Mesenchymal stem cell (in vitro differentiated cells and primary cell): ENCODE data around the gene GULP1.

Source experiments
- DNase-seq: peaks from one replicate; pipeline ENCODE4 v3.0.0-alpha.2; 2013
- H2AFZ ChIP-seq: one replicate; pipeline ENCODE4 v1.6.1; 2013; ENCODE audit warnings: low read depth, mild to moderate bottlenecking, control low read depth, inconsistent platforms, low read length, moderate library complexity
- H2AK5ac ChIP-seq: 2 replicates; pipeline ENCODE4 v1.6.1; 2013; ENCODE audit warnings: low read length, moderate library complexity, mild to moderate bottlenecking, inconsistent platforms; ENCODE audit not compliant: severe bottlenecking
- H2BK120ac ChIP-seq: one replicate; pipeline ENCODE4 v1.6.1; 2013; ENCODE audit warnings: low read depth, mild to moderate bottlenecking, inconsistent platforms, low read length, moderate library complexity
- H2BK12ac ChIP-seq, 2 experiments: one replicate each; pipeline ENCODE4 v1.6.1; 2013; ENCODE audit warnings: inconsistent platforms in 2 of 2, low read length in 2 of 2, mild to moderate bottlenecking in 2 of 2, moderate library complexity in 2 of 2, control low read depth in 1 of 2
- H2BK15ac ChIP-seq: one replicate; pipeline ENCODE4 v1.6.1; 2013; ENCODE audit warnings: mild to moderate bottlenecking, low read depth, inconsistent platforms; ENCODE audit not compliant: poor library complexity, severe bottlenecking
- H2BK5ac ChIP-seq: 2 replicates; pipeline ENCODE4 v1.6.1; 2013; ENCODE audit warnings: low read depth, mild to moderate bottlenecking, low read length, control low read depth, inconsistent platforms; ENCODE audit not compliant: poor library complexity, severe bottlenecking
- H3K14ac ChIP-seq, 2 experiments: one replicate each; pipeline ENCODE4 v1.6.1; 2013; ENCODE audit warnings: inconsistent platforms in 2 of 2, low read length in 2 of 2, control low read depth in 1 of 2, mild to moderate bottlenecking in 1 of 2, moderate library complexity in 1 of 2
- H3K18ac ChIP-seq, 2 experiments: one replicate each; pipeline ENCODE4 v1.6.1; 2013; ENCODE audit warnings: inconsistent platforms in 2 of 2, low read length in 2 of 2, control low read depth in 1 of 2, low read depth in 1 of 2, mild to moderate bottlenecking in 1 of 2
- H3K23ac ChIP-seq, 2 experiments: one replicate each; pipeline ENCODE4 v1.6.1; 2013; ENCODE audit warnings: inconsistent platforms in 2 of 2, low read length in 2 of 2, mild to moderate bottlenecking in 2 of 2, moderate library complexity in 2 of 2, control low read depth in 1 of 2
- H3K27ac ChIP-seq: 2 replicates; pipeline ENCODE4 v1.5.1; 2013; ENCODE audit warnings: mild to moderate bottlenecking, moderate library complexity, low read length, control low read depth, inconsistent platforms; ENCODE audit not compliant: poor library complexity, severe bottlenecking
- H3K27me3 ChIP-seq, 2 experiments: 2 replicates each; pipeline versions ENCODE4 v1.6.1 to v1.7.0; 2013; ENCODE audit warnings: low read length in 2 of 2, mild to moderate bottlenecking in 2 of 2, moderate library complexity in 2 of 2, control low read depth in 1 of 2, inconsistent platforms in 1 of 2; ENCODE audit not compliant: control insufficient read depth in 1 of 2, insufficient read depth in 1 of 2
- H3K36me3 ChIP-seq, 2 experiments: 2 replicates each; pipeline versions ENCODE4 v1.6.1 to v1.7.0; 2013; ENCODE audit warnings: low read length in 2 of 2, control low read depth in 1 of 2, inconsistent platforms in 1 of 2, low read depth in 1 of 2, mild to moderate bottlenecking in 1 of 2; ENCODE audit not compliant: insufficient read depth in 2 of 2, control insufficient read depth in 1 of 2
- H3K4ac ChIP-seq, 2 experiments: one replicate each; pipeline ENCODE4 v1.6.1; 2013; ENCODE audit warnings: inconsistent platforms in 2 of 2, low read length in 2 of 2, mild to moderate bottlenecking in 2 of 2, moderate library complexity in 2 of 2, control low read depth in 1 of 2, low read depth in 1 of 2
- H3K4me1 ChIP-seq: 2 replicates; pipeline ENCODE4 v1.6.1; 2013; ENCODE audit warnings: low read depth, low read length, control low read depth; ENCODE audit not compliant: control insufficient read depth, insufficient read depth
- H3K4me2 ChIP-seq: 2 replicates; pipeline ENCODE4 v1.6.1; 2013; ENCODE audit warnings: low read length, mild to moderate bottlenecking, inconsistent platforms; ENCODE audit not compliant: poor library complexity, severe bottlenecking
- H3K4me3 ChIP-seq, 2 experiments: 2 replicates each; pipeline versions ENCODE4 v1.5.1 to v1.7.0; 2013; ENCODE audit warnings: low read length in 2 of 2, mild to moderate bottlenecking in 2 of 2, control low read depth in 1 of 2, low read depth in 1 of 2; ENCODE audit not compliant: insufficient read depth in 1 of 2
- H3K79me1 ChIP-seq: replicated peaks from 2 replicates; pipeline ENCODE4 v1.6.1; 2013; ENCODE audit warnings: mild to moderate bottlenecking, control low read depth, low read length, inconsistent platforms; ENCODE audit not compliant: poor library complexity, severe bottlenecking
- H3K9ac ChIP-seq: 2 replicates; pipeline ENCODE4 v1.7.0; 2013; ENCODE audit warnings: mild to moderate bottlenecking, low read length, moderate library complexity
- H3K9me3 ChIP-seq: 2 replicates; pipeline ENCODE4 v1.7.0; 2013; ENCODE audit warnings: mild to moderate bottlenecking, low read length; ENCODE audit not compliant: control insufficient read depth
- H4K8ac ChIP-seq: one replicate; pipeline ENCODE4 v1.6.1; 2013; ENCODE audit warnings: inconsistent platforms, mild to moderate bottlenecking, low read length, moderate library complexity
- H4K91ac ChIP-seq: one replicate; pipeline ENCODE4 v1.6.1; 2013; ENCODE audit warnings: mild to moderate bottlenecking, low read length, inconsistent platforms
- WGBS: methylation state at CpG from one replicate; pipeline ENCODE4 v1.1.7; 2013; ENCODE audit warnings: mixed read lengths; 5-methylcytosine and 5-hydroxymethylcytosine counted together

The GULP1 gene

DNA sequence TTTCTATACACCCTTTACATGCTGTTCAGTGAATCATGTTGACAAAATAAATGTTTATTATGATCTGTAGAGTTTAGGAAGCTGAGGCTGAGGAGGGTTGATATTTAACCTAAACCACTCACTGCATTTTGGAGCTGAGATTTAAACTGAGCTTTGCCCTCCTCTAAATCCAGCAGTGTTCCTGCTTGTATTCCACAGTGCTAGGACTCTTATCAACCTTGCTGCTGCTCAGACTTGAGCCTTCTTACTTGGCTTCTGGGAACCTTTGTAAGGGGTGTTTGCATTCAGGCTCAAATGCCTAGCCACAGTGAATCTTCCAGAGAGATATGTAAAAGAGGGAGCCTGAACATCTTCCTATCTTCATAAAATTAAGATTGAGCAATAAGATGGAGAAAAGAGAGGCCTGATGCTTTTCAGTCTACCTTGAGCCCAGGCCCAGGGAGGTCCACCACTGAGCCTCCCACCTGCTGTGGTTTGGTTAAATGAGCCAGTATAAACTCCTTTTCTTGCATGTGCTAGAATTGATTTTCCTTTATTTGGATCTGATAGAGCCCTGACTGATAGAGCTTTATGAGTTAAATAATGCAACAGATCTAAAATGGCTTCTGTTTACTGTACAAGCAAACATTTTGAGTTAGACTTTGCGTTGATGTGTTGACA lies 149.7 kb downstream of the GULP1 start:
- Histone ChIP-seq H3K4me2 (no peak overlapping the region), H3K4me1 (peaks cover 3% of the 10 kb centered on the region), H3K27ac (no peak overlapping the region), H3K27me3 (no peaks in the 10 kb centered on the region), H4K8ac (no peak overlapping the region), H2AFZ (no peak overlapping the region), H3K9ac (no peak overlapping the region), H3K18ac (no peak overlapping the region), H3K36me3 (no peaks in the 10 kb centered on the region), H3K79me1 (peaks cover 7% of the 10 kb centered on the region), H3K4ac (no peak overlapping the region), H3K23ac (no peak overlapping the region), H2BK5ac (no peak overlapping the region), H2BK15ac (no peak overlapping the region), H2BK12ac (no peak overlapping the region), H3K14ac (no peak overlapping the region), H2BK120ac (no peak overlapping the region), H2AK5ac (no peak overlapping the region), H3K4me3 (no peak overlapping the region), H4K91ac (no peak overlapping the region), H3K9me3 (peaks cover 3% of the 10 kb centered on the region)
- WGBS, result no CpG with 5 or more reads among the region's 1 CpG
- no peak for DNase-seq

DNA sequence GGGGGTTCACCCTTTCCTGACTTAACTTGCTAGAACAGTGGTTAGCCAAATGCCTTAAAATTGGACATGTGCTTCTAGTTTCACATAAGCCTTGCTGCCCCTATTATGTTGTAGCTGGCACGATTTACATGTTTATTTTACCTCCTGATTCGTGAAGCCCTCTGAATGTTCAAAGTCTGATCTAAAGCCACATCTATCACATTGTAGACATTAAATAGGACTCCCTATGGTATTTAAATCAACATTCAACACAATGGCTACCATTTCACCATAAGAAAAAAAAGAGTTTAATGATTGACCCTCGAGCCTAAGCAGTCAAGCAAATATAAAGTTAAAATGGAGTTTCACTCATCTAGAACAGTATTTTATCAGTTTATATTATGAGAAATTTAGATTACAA lies 151.5 kb downstream of the GULP1 start:
- no peaks in the 10 kb centered on the region for H3K9me3 ChIP-seq
- WGBS, result 91% methylated on average over 2 of the region's 3 CpGs
- no peak overlapping the region for H3K9ac ChIP-seq
- no peak overlapping the region for H4K8ac ChIP-seq
- no peak overlapping the region for H3K18ac ChIP-seq
- H2BK15ac ChIP-seq, result no peak overlapping the region
- no peak for DNase-seq
- no peak overlapping the region for H2BK120ac ChIP-seq
- H3K36me3 ChIP-seq, result no peaks in the 10 kb centered on the region
- no peak overlapping the region for H4K91ac ChIP-seq
- H3K27me3 ChIP-seq, result no peaks in the 10 kb centered on the region
- H3K23ac ChIP-seq, result no peak overlapping the region
- H2BK12ac ChIP-seq, result no peak overlapping the region
- H3K79me1 ChIP-seq, result peaks cover 5% of the 10 kb centered on the region
- no peak overlapping the region for H2BK5ac ChIP-seq
- no peak overlapping the region for H3K14ac ChIP-seq
- no peak overlapping the region for H3K4me2 ChIP-seq
- H2AFZ ChIP-seq, result no peak overlapping the region
- no peak overlapping the region for H3K4ac ChIP-seq
- peaks cover 3% of the 10 kb centered on the region for H3K4me1 ChIP-seq
- no peak overlapping the region for H3K4me3 ChIP-seq
- H3K27ac ChIP-seq, result no peak overlapping the region
- H2AK5ac ChIP-seq, result no peak overlapping the region

DNA sequence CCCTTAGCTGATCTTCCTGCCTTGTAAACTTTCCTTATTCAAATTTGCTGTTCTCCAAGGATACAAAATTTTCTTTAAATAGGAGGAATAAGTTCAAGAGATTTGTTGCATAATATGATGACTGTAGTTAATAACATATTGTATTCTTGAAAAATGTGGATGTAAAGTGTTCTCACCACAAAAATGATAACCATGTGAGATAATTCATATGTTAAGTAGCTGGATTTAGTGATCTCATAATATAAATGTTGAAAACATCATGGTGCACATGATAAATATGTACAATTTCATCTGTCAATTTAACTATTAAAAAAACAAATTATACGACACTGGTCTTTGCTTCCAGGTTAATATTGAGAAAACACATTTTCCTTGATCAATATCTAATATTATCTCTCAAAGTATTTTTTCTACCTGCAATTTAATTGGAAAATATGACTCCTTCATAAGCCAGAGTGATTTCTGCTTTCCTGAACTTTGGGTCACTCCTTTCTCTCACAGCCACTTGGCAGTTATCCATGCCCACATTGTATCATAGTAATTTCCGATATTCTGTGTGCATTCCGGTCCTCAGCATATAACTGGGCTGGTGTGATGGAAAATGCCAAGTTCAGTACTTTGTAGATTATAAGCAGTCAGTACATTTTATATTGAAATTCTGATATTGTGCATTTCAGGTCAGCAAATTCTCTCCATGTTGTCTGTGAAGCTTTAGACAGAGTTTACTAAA lies 152.6 kb downstream of the GULP1 start:
- no peak overlapping the region for H2BK12ac ChIP-seq
- H3K14ac ChIP-seq, result no peak overlapping the region
- H3K9ac ChIP-seq, result no peak overlapping the region
- H3K79me1 ChIP-seq, result peaks cover 8% of the 10 kb centered on the region
- H3K4me2 ChIP-seq, result no peak overlapping the region
- H3K9me3 ChIP-seq, result no peaks in the 10 kb centered on the region
- no peak overlapping the region for H2BK120ac ChIP-seq
- no peak overlapping the region for H2AFZ ChIP-seq
- no peak overlapping the region for H4K8ac ChIP-seq
- H3K4me1 ChIP-seq, result peaks cover 3% of the 10 kb centered on the region
- DNase-seq, result no peak
- H3K23ac ChIP-seq, result no peak overlapping the region
- no peak overlapping the region for H4K91ac ChIP-seq
- no peak overlapping the region for H3K18ac ChIP-seq
- H3K4me3 ChIP-seq, result no peak overlapping the region
- H3K4ac ChIP-seq, result no peak overlapping the region
- 100% methylated on average over 3 of the region's 3 CpGs for WGBS
- H2BK5ac ChIP-seq, result no peak overlapping the region
- H3K36me3 ChIP-seq, result no peaks in the 10 kb centered on the region
- H3K27me3 ChIP-seq, result no peaks in the 10 kb centered on the region
- no peak overlapping the region for H3K27ac ChIP-seq
- no peak overlapping the region for H2AK5ac ChIP-seq
- no peak overlapping the region for H2BK15ac ChIP-seq

DNA sequence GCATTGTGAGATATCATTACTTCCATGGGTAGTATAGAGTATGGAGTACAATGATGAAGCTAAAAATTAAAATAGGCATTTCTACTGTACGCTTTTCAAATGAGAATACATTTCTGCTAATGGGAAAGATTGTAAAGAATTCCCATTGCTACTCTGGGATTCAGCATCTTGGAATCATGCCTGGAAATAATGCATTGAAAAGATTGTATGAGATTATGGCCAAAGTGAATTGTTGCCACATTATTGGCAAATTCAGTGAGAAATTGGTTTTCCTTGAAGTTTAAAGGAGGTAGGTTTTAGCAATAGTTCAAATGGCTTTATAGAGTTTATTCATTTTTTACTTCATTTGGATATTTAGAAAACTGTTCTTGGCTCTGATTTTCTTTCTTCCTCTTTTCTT lies 157.9 kb downstream of the GULP1 start:
- no peak overlapping the region for H2BK5ac ChIP-seq
- no peak overlapping the region for H3K27ac ChIP-seq
- H2BK120ac ChIP-seq, result no peak overlapping the region
- no peak overlapping the region for H2BK12ac ChIP-seq
- no peak overlapping the region for H3K9ac ChIP-seq
- H3K79me1 ChIP-seq, result peaks cover 16% of the 10 kb centered on the region
- WGBS, result 100% methylated on average over 1 of the region's 1 CpG
- H3K23ac ChIP-seq, result no peak overlapping the region
- no peaks in the 10 kb centered on the region for H3K4me1 ChIP-seq
- no peak overlapping the region for H3K4ac ChIP-seq
- H2BK15ac ChIP-seq, result no peak overlapping the region
- no peak overlapping the region for H3K18ac ChIP-seq
- DNase-seq, result no peak
- H3K14ac ChIP-seq, result no peak overlapping the region
- H3K36me3 ChIP-seq, result no peaks in the 10 kb centered on the region
- no peaks in the 10 kb centered on the region for H3K27me3 ChIP-seq
- no peak overlapping the region for H4K91ac ChIP-seq
- H3K4me3 ChIP-seq, result no peak overlapping the region
- H3K9me3 ChIP-seq, result no peaks in the 10 kb centered on the region
- no peak overlapping the region for H3K4me2 ChIP-seq
- H2AFZ ChIP-seq, result no peak overlapping the region
- no peak overlapping the region for H2AK5ac ChIP-seq
- no peak overlapping the region for H4K8ac ChIP-seq
